Activated T-cell treated with anti-CD3 and anti-CD28 coated beads, Interleukin-2, amount 50 U/mL, for 1 hour (primary cell): ENCODE results near the gene NPHP4.
"Not testable (repeated sequence)": the region's sequence is repeated elsewhere in the genome, so short reads cannot be mapped to it uniquely, and the experiment has no call there.

ENCODE experiments used
- DNase-seq: peaks from one replicate; pipeline ENCODE4 v3.0.0-alpha.2; 2020

NPHP4 gene

DNA sequence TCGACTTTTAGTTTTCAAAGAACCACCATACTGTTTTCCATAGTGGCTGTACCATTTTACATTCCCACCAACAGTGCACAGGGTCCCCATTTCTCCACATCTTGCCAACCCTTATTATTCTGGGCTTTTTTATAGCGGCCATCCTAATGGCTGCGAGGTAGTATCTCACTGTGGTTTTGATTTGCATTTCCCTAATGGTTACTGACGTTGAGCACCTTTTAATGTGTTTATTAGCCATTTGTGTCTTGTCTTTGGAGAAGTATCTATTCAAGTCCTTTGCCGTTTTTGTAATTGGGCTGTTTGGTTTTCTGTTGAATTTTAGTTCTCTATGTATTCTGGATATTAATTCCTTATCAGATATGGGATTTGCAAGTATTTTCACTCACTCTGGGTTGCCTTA is 31.1 kb upstream of the NPHP4 start:
- no peak for DNase-seq

DNA sequence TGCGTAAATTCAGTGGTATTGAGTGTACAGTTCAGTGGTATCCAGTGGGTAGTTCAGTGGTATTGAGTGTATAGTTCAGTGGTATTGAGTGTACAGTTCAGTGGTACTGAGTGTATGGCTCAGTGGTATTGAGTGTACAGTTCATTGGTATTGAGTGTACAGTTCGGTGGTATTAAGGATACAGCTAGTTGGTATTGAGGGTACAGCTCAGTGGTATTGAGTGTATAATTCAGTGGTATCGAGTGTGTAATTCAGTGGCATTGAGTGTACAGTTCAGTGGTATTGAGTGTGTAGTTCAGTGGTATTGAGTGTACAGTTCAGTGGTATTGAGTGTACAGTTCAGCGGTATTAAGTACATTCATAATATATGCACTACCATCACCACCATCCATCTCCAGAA is 30.0 kb upstream of the NPHP4 start:
- no peak for DNase-seq

DNA sequence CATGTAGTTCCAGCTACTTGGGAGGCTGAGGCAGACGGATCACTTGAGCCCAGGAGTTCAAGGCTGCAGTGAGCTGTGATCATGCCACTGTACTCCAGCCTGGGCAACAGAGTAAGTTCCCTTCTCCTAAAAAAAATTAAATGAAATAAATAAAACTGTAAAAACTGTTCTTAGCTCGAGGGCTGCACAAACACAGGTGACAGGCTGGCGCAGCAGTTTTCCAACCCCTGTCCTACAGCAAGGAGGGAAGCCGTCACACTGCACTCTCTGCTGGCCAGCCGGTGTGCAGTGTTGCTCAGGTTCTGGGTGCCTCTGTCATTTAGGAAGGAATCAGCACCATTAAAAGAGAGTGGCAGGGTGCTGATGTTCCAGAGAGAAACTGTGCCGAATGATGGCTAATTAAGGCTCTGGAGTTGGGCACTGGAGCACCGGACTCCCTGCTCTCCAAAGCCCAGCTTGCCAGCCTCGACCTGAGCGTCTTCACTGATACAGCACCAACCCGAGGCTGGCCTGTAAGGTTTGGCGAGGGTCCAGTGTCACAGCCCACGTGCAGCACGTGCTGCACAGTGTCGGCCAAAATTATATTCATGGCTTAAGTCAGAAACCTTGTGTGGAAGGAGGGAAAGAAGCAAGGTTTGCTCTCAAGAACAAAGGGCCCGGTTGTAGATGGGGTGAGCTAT is 27.1 kb upstream of the NPHP4 start:
- no peak for DNase-seq

DNA sequence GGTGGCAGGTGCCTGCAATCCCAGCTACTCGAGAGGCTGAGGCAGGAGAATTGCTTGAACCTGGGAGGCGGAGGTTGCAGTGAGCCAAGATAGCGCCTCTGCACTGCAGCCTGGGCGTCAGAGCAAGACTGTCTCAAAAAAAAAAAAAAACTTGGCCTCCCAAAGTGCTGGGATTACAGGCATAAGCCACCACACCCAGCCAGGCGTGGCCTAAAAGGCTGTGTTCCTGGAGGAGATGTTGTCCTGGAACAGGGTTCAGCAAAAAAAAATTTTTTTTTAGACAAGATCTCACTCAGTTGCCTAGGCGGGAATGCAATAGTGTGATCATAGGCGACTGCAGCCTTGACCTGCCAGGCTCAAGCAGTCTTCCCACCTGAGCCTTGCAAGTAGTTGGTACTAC is 25.4 kb upstream of the NPHP4 start:
- not testable (repeated sequence) for DNase-seq

DNA sequence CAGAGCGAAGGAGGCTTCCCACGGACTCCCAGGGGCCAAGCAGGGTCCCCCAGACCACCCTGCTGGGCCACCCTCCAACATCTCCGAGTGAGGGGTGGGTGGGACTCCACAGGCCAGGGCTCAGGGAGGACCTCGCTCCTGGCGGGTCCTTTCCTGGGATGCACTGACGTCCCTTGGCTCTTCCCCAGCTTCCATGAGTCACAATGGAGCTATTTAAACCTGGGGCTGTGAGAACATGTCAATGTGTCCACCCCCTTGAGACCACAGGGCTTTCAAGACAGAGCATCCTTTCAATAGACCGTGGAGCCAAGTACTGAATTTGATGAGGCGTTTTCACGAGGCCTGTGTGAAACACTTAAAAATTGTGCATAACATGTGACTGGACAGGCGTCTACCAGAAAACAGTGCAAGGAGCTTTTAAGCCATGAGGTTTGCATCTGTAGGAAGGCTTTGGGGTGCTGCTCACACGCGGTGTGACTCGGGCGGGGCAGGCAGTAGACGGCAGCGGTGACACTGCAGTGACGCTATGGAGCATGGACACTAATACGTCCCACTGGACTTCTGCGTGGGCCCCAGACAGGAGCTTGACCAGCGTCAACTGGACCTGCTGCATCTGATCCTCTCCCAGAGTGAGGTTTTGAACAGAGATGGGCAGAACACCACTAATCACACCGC is 24.1 kb upstream of the NPHP4 start:
- DNase-seq: no peak

DNA sequence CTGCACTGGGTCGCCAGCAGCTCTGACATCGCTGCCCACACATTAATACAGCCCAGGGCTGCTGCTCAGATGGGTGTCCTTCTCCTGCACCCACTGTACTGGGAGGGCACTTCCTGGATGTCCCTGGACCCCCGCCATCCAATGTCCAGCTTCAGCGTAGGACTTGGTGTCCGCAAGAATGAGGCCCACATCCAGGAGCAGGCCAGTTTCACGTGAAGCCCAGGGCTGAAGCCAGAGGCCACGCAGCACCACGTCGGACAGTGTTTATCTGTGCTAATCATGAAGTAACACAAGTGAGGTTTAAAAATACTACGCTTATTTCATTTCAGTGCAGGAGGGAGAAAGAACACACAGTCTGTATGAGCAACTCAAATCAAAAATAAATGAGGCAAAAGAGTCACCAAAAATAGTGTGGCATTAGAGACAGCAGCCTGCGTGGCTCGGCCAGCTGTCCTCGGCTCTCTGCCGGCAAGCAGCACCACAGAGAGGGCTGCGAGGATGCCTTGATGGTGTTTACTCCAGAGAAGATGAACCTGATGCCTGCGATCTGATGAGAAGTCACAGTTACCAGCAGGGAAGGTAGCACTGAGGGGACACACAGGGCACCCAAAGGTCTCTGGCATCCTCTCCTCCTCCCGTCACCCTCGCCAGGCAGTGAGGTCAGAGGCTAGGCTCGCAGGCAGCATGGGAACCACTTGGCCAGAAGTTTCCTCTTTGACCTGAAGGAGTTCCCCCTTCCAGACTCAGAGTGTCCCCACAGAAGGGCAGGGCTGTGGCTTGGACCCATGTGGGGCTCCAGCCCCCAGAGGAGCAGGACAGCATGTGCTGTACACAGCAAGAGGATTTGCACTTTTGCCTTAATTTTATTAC is 22.1 kb upstream of the NPHP4 start:
- no peak for DNase-seq

DNA sequence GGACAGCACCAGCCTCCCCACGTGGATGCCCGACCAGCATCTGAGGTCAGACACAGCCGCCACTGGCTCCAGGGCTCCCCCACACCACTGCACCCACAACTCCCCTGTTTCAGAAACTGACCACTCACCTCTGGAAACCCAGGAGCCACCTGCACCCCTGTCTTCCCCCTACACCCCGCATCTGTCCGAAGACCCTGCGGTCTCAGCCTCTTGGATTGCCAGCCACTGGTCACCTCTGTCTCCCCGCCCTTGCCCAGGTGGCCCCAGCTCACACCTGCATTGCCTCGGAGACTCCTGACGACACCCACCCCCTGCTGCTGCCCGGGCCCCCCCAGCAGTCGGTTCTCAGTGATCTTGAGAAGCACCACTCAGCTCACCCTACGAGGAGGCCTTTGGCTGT is 21.3 kb upstream of the NPHP4 start:
- DNase-seq: no peak

DNA sequence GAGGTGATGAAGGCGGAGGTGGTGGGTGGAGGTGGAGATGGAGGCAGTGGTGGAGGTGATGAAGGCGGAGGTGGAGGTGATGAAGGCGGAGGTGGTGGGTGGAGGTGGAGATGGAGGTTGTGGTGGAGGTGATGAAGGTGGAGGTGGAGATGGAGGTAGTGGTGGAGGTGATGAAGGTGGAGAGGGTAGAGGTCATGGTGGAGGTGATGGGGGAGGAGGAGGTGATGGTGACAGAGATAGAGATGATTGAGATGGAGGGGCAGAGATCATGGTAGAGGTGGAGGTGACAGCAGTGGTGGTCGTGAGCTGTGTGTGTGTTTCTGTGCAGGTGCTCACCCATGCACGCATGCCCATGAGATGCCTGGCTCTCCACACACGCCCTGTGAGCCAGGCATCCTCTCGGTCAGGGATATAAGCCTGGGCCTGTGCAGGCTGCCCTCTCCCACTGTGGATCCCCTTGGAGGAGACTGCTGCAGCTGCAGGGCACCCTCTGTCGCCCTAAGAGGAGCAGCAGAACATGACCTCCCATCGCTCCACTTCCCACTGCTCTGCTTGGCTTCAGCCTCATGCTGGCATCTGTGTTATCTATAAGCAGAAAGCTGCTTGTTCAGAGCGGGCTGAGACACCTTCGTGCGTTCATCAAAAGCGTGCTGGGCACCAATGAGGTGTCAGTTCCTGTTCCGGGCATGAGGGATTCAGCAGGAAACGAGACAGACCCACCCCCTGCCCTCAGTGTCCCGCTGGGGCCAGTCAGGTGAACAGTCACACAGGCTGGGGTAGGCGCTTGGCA is 20.5 kb upstream of the NPHP4 start:
- DNase-seq: no peak

DNA sequence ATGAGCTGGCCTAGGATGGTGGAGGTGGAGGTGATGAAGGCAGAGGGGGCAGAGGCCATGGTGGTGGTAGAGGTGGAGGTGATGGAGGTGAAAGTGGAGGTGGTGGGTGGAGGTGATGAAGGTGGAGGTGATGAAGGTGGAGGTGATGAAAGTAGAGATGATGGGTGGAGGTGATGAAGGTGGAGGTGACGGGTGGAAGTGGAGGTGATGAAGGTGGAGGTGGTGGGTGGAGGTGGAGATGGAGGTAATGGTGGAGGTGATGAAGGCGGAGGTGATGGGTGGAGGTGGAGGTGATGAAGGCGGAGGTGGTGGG is 19.7 kb upstream of the NPHP4 start:
- no peak for DNase-seq

DNA sequence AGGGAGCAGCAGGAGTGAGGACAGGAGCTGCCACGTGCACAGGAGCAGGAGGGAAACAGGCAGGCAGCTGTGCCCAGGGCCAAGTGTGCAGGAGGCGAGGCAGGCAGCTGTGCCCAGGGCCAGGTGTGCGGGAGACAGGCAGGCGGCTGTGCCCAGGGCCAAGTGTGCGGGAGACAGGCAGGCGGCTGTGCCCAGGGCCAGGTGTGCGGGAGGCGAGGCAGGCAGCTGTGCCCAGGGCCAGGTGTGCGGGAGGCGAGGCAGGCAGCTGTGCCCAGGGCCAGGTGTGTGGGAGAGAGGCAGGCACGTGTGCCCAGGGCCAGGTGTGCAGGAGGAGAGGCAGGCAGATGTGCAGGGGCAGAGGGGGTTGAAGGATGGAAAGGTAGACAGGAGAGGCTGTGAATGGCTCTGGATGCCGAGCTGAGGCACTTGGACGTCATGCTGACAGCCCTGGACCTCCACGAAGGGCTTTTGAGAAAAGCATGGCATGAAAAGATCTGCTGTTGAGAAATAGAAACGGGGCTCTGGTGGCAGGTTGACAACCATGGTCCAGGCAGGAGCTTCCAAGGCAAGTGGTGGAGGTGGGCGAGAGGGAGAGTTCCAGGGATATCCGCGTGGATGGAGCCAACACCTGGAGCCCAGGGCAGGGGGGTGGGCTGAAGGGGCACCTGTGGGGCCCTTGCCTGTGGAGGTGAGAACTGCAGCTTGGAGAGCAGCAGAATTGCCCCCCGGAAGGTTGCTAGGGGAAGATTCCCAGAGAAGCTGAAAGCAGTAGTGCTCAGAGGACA is 19.1 kb upstream of the NPHP4 start:
- DNase-seq: no peak

DNA sequence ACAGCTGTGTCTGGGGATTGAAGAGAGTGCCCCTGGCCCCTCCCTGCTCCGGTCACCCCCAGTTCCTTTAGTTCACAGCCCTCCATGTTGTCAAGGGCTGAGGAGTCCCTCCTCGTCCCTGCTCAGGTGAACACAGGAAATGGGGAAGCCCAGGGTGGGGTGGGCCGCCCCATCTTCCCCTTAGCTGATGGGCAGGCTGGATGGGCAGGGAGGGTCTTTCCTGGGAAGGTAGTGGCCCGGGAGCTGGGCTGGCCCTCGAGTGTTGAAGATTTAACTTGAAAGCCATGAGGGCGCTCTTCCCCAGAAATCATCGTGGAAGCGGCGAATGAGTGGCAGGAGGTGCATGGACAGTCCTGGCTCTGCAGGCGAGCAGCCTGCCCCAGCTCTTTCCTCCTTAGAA is 18.3 kb upstream of the NPHP4 start:
- no peak for DNase-seq

DNA sequence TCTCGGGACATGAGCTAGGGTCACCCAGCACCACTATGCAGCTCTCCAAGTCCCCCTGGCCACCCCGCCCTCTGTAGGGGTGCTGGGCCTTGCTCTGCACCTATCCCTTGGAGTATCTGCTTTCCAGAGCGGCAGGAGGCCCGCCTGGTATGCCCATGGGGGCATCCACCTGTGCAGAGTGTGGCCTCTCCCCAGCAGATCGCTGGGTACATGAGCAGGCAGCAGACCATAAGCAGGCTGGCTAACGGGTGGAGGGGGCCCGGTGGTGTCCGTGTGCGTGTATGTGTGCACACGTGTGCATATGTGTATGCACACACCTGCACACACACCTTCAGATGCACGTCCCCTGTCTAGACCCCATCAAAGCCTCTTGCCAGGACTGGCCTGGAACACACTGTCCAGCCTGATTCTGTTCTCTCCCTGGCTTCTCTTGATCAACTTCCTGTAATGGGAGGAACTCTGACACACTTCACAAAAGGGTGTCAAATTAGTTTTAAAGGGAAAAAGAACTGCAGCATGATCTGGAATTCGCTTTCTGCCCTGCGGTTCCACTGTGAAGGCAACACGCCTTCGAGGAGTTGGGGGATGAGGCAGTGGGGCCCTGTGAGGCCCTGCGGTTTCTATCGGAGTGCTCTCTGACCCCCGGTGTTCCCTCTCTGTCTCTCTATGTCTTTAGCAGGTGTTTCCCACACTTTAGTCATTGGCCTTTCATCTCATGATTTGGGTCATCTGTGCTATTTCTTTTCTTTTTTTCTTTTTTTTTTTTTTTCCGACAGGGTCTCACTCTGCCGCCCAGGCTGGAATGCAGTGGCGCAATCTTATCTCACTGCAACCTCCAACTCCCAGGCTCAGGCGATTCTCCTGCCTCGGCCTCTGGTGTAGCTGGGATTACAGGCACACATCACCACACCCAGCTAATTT is 17.2 kb upstream of the NPHP4 start:
- DNase-seq: no peak

DNA sequence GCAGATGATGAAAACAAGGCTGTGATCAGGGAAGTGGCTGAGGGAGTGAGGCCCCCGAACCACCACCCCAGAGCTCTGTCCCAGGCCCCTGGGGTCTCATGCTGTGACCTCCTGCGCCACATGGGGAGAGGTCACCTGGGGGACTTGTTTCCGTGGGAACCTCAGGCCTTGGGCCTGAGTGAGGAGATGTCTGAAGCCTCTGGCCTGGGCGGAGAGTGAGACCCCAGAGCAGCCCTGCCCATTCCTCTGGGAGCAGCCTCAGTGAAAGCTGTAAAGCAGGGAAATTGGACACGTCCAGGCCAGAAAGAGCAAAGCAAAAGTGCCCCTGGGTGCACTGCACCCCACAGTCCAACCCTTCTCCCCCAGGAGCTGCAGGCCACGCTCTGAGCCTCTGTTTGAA is 16.5 kb upstream of the NPHP4 start:
- no peak for DNase-seq

DNA sequence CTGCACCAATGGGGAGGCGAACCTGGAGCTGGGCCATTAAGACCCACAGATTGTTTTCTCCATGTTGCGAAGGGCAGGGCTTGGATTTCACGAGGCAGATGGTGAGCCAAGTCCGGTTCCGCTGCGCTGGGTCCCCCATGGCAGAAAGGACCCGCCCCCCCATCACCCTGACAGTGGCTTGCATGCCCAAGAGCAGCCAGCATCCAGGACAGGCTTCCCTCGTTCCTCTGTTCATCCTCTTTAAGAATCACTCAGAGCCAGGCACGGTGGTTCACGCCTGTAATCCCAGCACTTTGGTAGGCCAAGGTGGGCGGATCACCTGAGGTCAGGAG is 15.8 kb upstream of the NPHP4 start:
- no peak for DNase-seq

DNA sequence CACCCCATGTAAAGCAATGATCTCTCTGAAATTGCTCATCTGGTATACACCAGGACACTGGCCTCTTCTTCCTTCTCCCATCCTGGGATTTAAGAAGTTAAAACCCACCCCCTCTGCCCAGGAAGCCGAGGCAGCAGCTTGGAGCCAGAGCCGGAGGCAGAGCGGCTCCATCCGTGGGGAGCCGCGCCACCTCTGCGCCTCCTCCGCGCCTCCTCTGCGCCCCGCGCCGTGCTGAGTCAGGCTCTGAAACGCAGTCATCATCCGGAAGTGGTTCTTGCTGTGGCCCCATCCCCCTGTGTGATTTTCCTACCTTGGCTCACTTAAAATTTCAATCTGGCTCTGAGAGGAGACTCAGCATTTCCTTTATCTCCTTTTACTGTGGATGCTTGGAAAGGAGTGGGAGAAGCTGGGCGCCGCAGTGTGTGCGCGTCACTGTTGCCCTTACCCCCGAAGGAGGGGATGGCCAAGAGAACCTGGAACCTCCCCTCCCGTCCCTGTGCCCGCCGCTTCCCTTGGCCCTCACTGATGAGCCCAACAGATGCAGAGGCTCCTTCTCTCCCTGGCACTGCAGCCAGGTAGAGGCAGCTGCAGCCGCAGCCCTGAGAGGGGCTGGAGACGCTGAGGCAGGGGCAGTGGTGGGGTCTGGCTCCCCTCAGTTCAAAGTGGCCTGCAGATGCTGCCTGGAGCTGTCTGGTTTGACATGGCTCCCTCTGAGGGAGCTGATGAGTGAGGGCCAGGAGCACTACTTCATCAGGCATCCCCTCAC is 15.3 kb upstream of the NPHP4 start:
- DNase-seq: peak; percentile 40

DNA sequence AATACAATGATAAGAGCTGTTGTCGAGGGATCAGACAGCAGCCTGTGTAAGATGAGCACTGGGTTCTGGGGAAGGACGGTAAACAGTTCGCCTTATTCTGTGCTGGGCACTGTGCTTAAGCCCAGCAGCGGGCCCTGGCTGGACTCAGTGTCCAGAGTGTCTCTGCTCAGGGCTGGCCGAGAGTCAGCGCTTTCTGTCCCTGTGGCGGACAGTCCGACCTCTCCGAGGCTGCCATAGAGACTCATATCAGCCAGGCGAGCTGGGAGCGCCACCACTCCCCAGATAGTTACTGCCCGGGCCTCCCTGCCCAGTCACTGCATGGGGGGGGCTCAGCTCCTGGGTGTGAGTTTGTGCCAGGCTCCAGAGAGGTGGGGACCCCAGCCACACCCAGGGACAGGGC is 14.7 kb upstream of the NPHP4 start:
- no peak for DNase-seq

DNA sequence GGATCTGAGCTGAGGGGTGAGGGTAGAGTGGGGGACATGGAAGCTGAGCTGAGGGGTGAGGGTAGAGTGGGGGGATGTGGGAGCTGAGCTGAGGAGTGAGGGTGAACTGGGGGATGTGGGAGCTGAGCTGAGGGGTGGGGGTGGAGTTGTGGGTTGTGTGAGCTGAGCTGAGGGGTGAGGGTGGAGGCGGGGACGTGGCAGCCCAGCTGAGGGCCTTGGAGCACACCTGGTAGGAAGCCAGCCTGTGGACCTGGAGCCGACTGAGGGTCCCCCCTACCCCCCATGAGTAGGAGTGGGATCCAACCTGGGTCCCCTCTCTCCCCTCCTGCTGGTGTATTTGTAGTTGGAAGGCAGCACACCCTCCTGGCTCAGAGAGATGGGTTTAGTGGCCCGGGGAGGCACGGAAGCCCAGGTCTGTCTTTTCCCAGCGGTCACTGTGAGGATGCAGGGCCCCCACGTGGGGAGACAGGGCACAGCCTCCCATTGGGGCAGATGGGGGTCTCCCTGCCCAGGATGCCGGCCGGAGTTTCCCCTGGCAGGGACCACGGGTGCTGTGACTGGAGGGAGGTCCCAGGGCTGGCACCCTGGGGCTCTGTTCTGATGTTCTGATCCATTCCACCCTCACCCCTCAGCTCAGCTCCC is 13.2 kb upstream of the NPHP4 start:
- peak; percentile 19 for DNase-seq

DNA sequence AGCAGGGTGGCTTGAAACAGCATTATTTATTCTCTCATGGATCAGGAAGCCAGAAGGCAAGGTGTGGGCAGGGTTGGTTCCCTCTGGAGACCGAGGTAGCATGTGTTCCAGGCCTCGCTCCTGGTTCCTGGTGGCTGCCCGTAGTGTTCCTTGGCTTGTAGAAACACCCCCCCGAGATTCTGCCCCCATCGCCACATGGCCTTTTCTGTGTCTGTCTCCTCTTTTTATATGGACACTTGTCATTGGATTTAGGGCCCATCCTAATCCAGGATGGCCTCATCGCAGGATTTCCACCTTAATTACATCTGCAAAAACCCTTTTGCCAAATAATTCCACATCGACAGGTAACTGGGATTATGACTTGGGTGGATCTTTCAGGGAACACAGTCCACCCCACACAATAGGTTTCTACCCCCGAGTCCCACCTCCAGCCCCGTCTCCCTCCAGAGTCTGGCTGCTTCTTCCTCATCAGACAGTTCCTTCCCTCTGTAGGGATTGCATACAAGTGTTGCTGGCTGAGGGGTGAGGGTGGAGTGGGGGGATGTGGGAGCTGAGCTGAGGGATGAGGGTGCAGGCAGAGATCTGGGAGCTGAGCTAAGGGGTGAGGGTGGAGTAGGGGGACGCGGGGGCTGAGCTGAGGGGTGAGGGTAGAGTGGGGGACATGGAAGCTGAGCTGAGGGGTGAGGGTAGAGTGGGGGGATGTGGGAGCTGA is 12.3 kb upstream of the NPHP4 start:
- DNase-seq: no peak

DNA sequence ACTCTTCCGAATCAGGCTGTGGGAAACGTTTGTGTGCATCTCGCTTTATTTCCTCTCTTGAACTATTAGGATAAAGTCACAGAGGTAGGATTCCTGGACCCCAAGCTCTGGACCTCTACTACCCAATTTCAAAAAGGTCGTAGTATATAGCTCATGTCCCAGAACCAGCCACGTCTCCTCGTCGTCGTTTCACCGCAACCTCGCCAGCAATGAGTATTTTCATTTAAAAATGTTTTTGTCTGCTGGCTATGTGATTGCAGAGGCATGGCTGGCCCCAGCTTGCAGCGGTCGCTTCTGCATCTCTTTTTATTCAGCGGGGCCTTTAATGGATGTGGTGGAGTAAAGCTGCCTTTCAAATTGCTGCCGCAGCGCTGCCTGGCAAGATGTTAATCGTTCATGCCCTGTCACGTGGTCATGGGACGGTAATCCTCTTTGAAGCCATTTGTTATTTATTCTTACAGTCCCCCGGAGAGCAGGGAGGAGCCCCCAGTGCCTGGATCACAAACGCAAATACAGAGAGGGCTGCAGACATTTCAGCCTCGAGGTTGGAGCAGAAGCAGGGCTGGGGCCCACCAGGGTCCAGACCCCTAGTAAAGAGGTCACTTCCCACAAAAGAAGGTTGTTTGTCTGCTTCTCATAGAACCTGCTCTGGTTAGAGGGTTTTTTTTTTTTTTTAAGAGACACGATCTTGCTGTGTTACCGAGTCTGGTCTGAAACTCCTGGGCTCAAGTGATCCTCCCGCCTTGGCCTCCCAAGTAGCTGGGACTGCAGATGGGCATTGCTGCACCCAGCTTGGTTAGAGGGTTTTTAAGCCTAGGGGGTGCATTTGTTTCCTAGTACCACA is 11.6 kb upstream of the NPHP4 start:
- peak; percentile 10 for DNase-seq
